ENCODE data around the gene AP4S1. TPM values are rescaled to one million over a fixed set of nuclear protein-coding genes. Genes with fewer than 3 reads are reported as not detected.
A peak's percentile ranks its signal among the peaks of the same experiment; 100 is the strongest.

The AP4S1 gene
- total and polyA plus RNA-seq, 2 donors = 7.2 to 19.6 TPM

- no peaks in the 10 kb centered on the region for H3K36me3 ChIP-seq (ENCODE audit: insufficient read depth)
- WGBS = 97% methylated on average over 7 of the region's 7 CpGs
- DNase-seq (ENCODE audit: extremely low spot score) = no peak
- no peak overlapping the region for H3K27ac ChIP-seq (ENCODE audit: low read depth)
- no peak overlapping the region for H3K4me3 ChIP-seq (ENCODE audit: low read depth, low read length)
- H3K4me1 ChIP-seq (ENCODE audit: insufficient read depth) = no peaks in the 10 kb centered on the region
Observed at GRCh38 chr14:31126680-31127079, 101.2 kb downstream of the AP4S1 start.

GRCh38 chr14:31127690-31128089 lies 102.2 kb downstream of the AP4S1 start:
- DNase-seq (ENCODE audit: extremely low spot score) = no peak
- H3K4me1 ChIP-seq (ENCODE audit: insufficient read depth) = no peaks in the 10 kb centered on the region
- H3K36me3 ChIP-seq (ENCODE audit: insufficient read depth) = no peaks in the 10 kb centered on the region
- no peak overlapping the region for H3K4me3 ChIP-seq (ENCODE audit: low read depth, low read length)
- H3K27ac ChIP-seq (ENCODE audit: low read depth) = no peak overlapping the region

GRCh38 chr14:31128601-31129526 lies 103.4 kb downstream of the AP4S1 start:
- 90% methylated on average over 18 of the region's 18 CpGs for WGBS
- H3K4me1 ChIP-seq (ENCODE audit: insufficient read depth) = no peaks in the 10 kb centered on the region
- DNase-seq (ENCODE audit: extremely low spot score) = no peak
- H3K27ac ChIP-seq (ENCODE audit: low read depth) = no peak overlapping the region
- peaks cover 3% of the 10 kb centered on the region for H3K36me3 ChIP-seq (ENCODE audit: insufficient read depth)
- H3K4me3 ChIP-seq (ENCODE audit: low read depth, low read length) = no peak overlapping the region

GRCh38 chr14:31133133-31133532 lies 107.7 kb downstream of the AP4S1 start:
- Histone ChIP-seq H3K4me3 (ENCODE audit: low read depth, low read length) (no peak overlapping the region), H3K4me1 (ENCODE audit: insufficient read depth) (no peaks in the 10 kb centered on the region), H3K27ac (ENCODE audit: low read depth) (no peak overlapping the region), H3K36me3 (ENCODE audit: insufficient read depth) (peaks cover 8% of the 10 kb centered on the region)
- DNase-seq (ENCODE audit: extremely low spot score) = no peak
- WGBS = 89% methylated on average over 6 of the region's 6 CpGs

GRCh38 chr14:31137214-31137889 lies 111.9 kb downstream of the AP4S1 start:
- peak overlapping the region; percentile 0 for H3K27ac ChIP-seq (ENCODE audit: low read depth)

GRCh38 chr14:31138301-31138700 lies 112.9 kb downstream of the AP4S1 start:
- Histone ChIP-seq H3K36me3 (ENCODE audit: insufficient read depth) (peaks cover 7% of the 10 kb centered on the region), H3K27ac (ENCODE audit: low read depth) (no peak overlapping the region), H3K4me3 (ENCODE audit: low read depth, low read length) (no peak overlapping the region), H3K4me1 (ENCODE audit: insufficient read depth) (no peaks in the 10 kb centered on the region)
- DNase-seq (ENCODE audit: extremely low spot score) = no peak
- WGBS = 65% methylated on average over 2 of the region's 2 CpGs

More at GRCh38 chr14:31137214-31137889, 111.9 kb downstream of the AP4S1 start:
- 92% methylated on average over 12 of the region's 12 CpGs for WGBS
- Histone ChIP-seq H3K4me3 (ENCODE audit: low read depth, low read length) (no peak overlapping the region), H3K4me1 (ENCODE audit: insufficient read depth) (no peaks in the 10 kb centered on the region), H3K36me3 (ENCODE audit: insufficient read depth) (peaks cover 10% of the 10 kb centered on the region)
- DNase-seq (ENCODE audit: extremely low spot score) = no peak

- Histone ChIP-seq H3K36me3 (ENCODE audit: insufficient read depth) (peaks cover 7% of the 10 kb centered on the region), H3K4me3 (ENCODE audit: low read depth, low read length) (no peak overlapping the region), H3K4me1 (ENCODE audit: insufficient read depth) (no peaks in the 10 kb centered on the region), H3K27ac (ENCODE audit: low read depth) (no peak overlapping the region)
- no peak for DNase-seq (ENCODE audit: extremely low spot score)
- 96% methylated on average over 4 of the region's 4 CpGs for WGBS
Observed at GRCh38 chr14:31139301-31139847, 113.9 kb downstream of the AP4S1 start.

GRCh38 chr14:31142455-31143087 lies 117.1 kb downstream of the AP4S1 start:
- Histone ChIP-seq H3K27ac (ENCODE audit: low read depth) (no peak overlapping the region), H3K4me1 (ENCODE audit: insufficient read depth) (no peaks in the 10 kb centered on the region), H3K36me3 (ENCODE audit: insufficient read depth) (peaks cover 2% of the 10 kb centered on the region), H3K4me3 (ENCODE audit: low read depth, low read length) (no peak overlapping the region)
- DNase-seq (ENCODE audit: extremely low spot score) = no peak
- WGBS = 90% methylated on average over 11 of the region's 11 CpGs

Small RNAs within 50 kb of the gene (small RNA-seq; reads per million reads assigned to genes)
- 0.56 reads per million, percentile 53 among the genes with 10 or more reads in this experiment for gene MIR624
- gene RNU6-541P = not detected

Other genes starting within 250 kb of the AP4S1 start
- 4.2 TPM for gene COCH, start 151.1 kb upstream of the AP4S1 start, total RNA-seq
- gene COCH, start 151.1 kb upstream of the AP4S1 start, polyA plus RNA-seq = 1.5 TPM
- 127 TPM for gene STRN3, start 730 bp downstream of the AP4S1 start, total RNA-seq
- 25.4 TPM for gene STRN3, start 730 bp downstream of the AP4S1 start, polyA plus RNA-seq
- 364 TPM for gene HECTD1, start 182.1 kb downstream of the AP4S1 start, total RNA-seq
- 66.8 TPM for gene HECTD1, start 182.1 kb downstream of the AP4S1 start, polyA plus RNA-seq